WI38 (cell line): Measurements from ENCODE around the gene GPR15LG.

Source experiments
- H3K4me3 ChIP-seq: 2 replicates; pipeline ENCODE4 v1.5.1; 2011; ENCODE audit warnings: low read depth, mild to moderate bottlenecking, control low read depth, low read length
- CTCF ChIP-seq: IDR thresholded peaks from 2 replicates; pipeline ENCODE4 v1.5.1; 2012; ENCODE audit warnings: low read depth, mild to moderate bottlenecking, control low read depth, low read length

GPR15LG gene

DNA sequence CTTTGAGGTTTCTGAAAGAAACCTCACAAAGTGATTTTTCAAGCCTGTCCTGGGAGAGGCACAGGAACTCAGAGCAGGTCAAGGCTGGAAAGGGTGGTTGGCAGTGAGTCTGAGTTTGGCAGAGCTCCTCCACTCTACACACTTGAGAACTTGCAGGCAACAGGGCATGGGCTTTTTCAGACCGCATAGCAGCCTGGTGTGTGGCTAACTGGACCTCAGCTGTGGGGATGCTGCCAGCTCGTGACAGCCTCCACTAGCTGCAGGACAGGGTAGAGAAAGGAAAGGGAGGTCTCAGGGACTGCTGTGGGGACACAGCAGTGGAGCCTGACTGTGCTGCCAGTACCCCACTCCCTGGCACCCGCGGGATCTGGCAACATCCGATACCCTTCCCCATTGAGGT lies 23.3 kb downstream of the GPR15LG start:
- H3K4me3 ChIP-seq: no peak overlapping the region
- TF ChIP-seq CTCF: no peak

- no peak for TF ChIP-seq CTCF
These were observed 24.0 kb downstream of the GPR15LG start for GRCh38 chr10:84197643-84198042.

DNA sequence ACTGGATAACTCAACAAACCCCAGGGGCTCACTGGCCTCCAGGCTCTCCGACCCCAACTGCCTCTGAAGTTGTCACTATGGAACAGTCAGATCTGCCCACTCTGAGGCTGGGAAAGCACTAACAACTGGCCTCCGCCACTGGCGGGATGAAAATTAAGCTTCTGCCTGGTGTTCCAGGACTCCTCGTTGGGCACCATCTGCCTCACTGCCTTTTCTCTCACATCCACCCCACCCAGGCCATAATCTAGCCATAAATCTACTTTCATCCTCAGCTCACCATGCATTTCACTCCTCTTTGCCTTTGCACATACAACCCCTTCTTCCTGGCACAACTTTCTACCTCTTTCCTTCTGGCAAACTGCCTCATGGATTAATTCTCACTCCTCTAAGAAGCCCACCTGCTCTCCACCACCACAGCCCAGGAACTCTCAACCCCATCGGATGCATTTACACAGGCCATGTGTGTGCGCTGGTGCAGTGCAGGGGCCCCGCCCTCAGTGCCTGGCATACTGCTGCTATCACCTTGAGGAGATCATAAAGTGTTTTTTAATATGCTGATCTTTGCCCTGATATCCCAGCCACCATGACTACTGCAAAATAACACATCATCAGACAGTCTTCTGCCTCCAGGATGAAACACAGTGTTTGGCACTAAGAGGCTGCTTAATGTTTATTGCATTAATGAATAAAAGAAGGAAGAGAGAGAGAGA lies 24.8 kb downstream of the GPR15LG start:
- no peak overlapping the region for H3K4me3 ChIP-seq

More at GRCh38 chr10:84197643-84198042, 24.0 kb downstream of the GPR15LG start:
- H3K4me3 ChIP-seq: no peak overlapping the region

GRCh38 chr10:84200537-84201243 lies 27.1 kb downstream of the GPR15LG start:
- no peak for TF ChIP-seq CTCF
- no peak overlapping the region for H3K4me3 ChIP-seq

More for the DNA sequence above, 24.8 kb downstream of the GPR15LG start:
- TF ChIP-seq CTCF: no peak

DNA sequence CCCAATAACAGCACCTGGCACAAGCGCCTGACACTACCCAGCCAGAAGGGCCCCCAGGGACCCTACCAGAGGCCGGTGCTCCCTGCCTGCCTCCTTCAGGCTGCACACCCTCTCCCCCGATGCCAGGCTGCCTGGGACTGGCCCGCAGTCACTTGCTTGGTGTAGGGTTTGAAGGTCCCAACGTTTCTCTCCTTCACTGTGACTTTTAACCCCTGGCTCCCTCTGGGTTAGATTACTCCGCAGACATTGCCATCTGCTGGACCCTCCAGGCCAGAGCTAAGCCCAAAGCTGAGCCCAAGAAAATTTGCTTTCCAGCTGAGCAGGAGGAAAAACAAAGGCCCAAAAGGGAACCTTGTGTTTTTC lies 27.6 kb downstream of the GPR15LG start:
- H3K4me3 ChIP-seq: no peak overlapping the region
- no peak for TF ChIP-seq CTCF

DNA sequence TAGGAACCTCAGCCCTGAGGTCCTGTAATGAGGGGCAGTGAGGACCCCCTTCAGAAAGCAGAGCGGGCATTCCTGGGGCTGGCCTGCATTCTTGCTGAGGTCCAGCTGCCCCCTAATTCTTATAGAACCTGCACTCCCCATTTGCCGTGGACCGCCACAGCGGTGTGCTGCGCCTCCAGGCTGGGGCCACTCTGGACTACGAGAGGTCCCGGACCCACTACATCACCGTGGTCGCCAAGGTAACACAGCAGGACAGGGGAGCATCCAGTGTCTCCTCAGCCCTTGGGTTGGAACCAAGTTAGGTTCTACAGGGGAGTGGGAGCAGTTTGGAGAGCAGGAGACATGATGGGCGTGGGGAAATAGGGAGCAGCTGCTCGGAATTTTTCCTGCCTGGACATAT lies 28.1 kb downstream of the GPR15LG start:
- no peak for TF ChIP-seq CTCF
- no peak overlapping the region for H3K4me3 ChIP-seq

GRCh38 chr10:84202349-84202748 lies 28.7 kb downstream of the GPR15LG start:
- TF ChIP-seq CTCF: no peak
- no peak overlapping the region for H3K4me3 ChIP-seq
